WTC11 (cell line): ENCODE data around the gene CNNM3. TPM values are rescaled to one million over a fixed set of nuclear protein-coding genes. Genes with fewer than 3 reads are reported as not detected.

Experiments used
- ATAC-seq: fragments of 200-7000 bp; cut with Tn5 transposase; 2 replicates; pipeline ENCODE4 v1.10.0; 2021; ENCODE audit warnings: mild to moderate bottlenecking, moderate library complexity
- CTCF ChIA-PET: fragments of 300-600 bp; sonication (Branson Sonifier 250); formaldehyde crosslinking; loops from one replicate; lab custom pipeline; 2021; ENCODE audit warnings: antibody characterized with exemption; lab: Charles Lee
- POLR2A ChIA-PET: fragments of 350-600 bp; sonication (Branson Sonifier 250); formaldehyde crosslinking; loops from one replicate; lab custom pipeline; 2021; ENCODE audit warnings: antibody characterized with exemption; lab: Charles Lee
- DNase-seq: peaks from one replicate; pipeline ENCODE4 v3.0.0; 2021; ENCODE audit warnings: low spot score
- H3K27ac Mint-ChIP-seq: 2 replicates; pipeline ENCODE4 v1.8.0; 2021; ENCODE audit warnings: mixed read lengths
- H3K27me3 Mint-ChIP-seq: 2 replicates; pipeline ENCODE4 v1.8.0; 2021; ENCODE audit warnings: low read depth, mild to moderate bottlenecking, moderate library complexity, mixed read lengths
- H3K36me3 Mint-ChIP-seq: 2 replicates; pipeline ENCODE4 v1.8.0; 2021; ENCODE audit warnings: mixed read lengths
- H3K4me1 Mint-ChIP-seq: 2 replicates; pipeline ENCODE4 v1.8.0; 2022; ENCODE audit warnings: mixed read lengths
- H3K4me3 Mint-ChIP-seq: 2 replicates; pipeline ENCODE4 v1.8.0; 2021; ENCODE audit warnings: mild to moderate bottlenecking, moderate library complexity, mixed read lengths
- H3K9me3 Mint-ChIP-seq: 2 replicates; pipeline ENCODE4 v1.8.0; 2021; ENCODE audit warnings: mixed read lengths
- ELF4 ChIP-seq: sonication (generic); formaldehyde crosslinking; IDR thresholded peaks from 2 replicates; pipeline ENCODE4 v1.8.1; 2022; ENCODE audit warnings: low read depth, mild to moderate bottlenecking, moderate library complexity, missing genetic modification reagents
- EMX1 ChIP-seq: fragments of 250-450 bp; sonication (Bioruptor Pico); IDR thresholded peaks from 2 replicates; pipeline ENCODE4 v1.8.0; 2021; ENCODE audit warnings: mild to moderate bottlenecking
- ETV6 ChIP-seq: sonication (generic); formaldehyde crosslinking; IDR thresholded peaks from 2 replicates; pipeline ENCODE4 v1.8.1; 2022; ENCODE audit warnings: mild to moderate bottlenecking, missing genetic modification reagents
- FOXK1 ChIP-seq: sonication (generic); formaldehyde crosslinking; IDR thresholded peaks from 2 replicates; pipeline ENCODE4 v1.8.0; 2022; ENCODE audit warnings: mild to moderate bottlenecking, moderate library complexity, missing genetic modification reagents
- PRRX2 ChIP-seq: fragments of 250-450 bp; sonication (Bioruptor Pico); IDR thresholded peaks from 2 replicates; pipeline ENCODE4 v1.8.0; 2021; ENCODE audit warnings: mild to moderate bottlenecking
- RELA ChIP-seq: sonication (generic); formaldehyde crosslinking; IDR thresholded peaks from 2 replicates; pipeline ENCODE4 v1.8.1; 2022; ENCODE audit warnings: missing genetic modification reagents, mild to moderate bottlenecking, borderline replicate concordance
- RORB ChIP-seq: fragments of 250-450 bp; sonication (Bioruptor Pico); IDR thresholded peaks from 2 replicates; pipeline ENCODE4 v1.9.0; 2021; ENCODE audit warnings: mild to moderate bottlenecking
- SMAD4 ChIP-seq: sonication (generic); formaldehyde crosslinking; IDR thresholded peaks from 2 replicates; pipeline ENCODE4 v1.8.0; 2022; ENCODE audit warnings: mild to moderate bottlenecking, missing genetic modification reagents
- SP1 ChIP-seq: sonication (generic); formaldehyde crosslinking; conservative IDR thresholded peaks from 2 replicates; pipeline ENCODE4 v1.8.1; 2022; ENCODE audit warnings: missing genetic modification reagents
- ZNF232 ChIP-seq: sonication (generic); formaldehyde crosslinking; IDR thresholded peaks from 2 replicates; pipeline ENCODE4 v1.8.0; 2022; ENCODE audit warnings: mild to moderate bottlenecking, missing genetic modification reagents
- ZNF396 ChIP-seq: fragments of 250-450 bp; sonication (Bioruptor Pico); IDR thresholded peaks from 2 replicates; pipeline ENCODE4 v1.8.0; 2021; ENCODE audit warnings: mild to moderate bottlenecking, moderate library complexity, borderline replicate concordance
- total RNA-seq: library from RNA; stranded (reverse); gene quantifications from 3 replicates; pipeline ENCODE4 v1.2.3, GENCODE V29; 2021
- TF ChIP-seq, protein P1 (sequence below): fragments of 250-450 bp; sonication (Bioruptor Pico); IDR thresholded peaks from 2 replicates; pipeline ENCODE4 v1.8.0; 2021; ENCODE audit warnings: mild to moderate bottlenecking
- TF ChIP-seq, protein P2 (sequence below): fragments of 250-450 bp; sonication (Bioruptor Pico); IDR thresholded peaks from 2 replicates; pipeline ENCODE4 v1.9.0; 2021; ENCODE audit warnings: mild to moderate bottlenecking
- TF ChIP-seq, protein P3 (sequence below): sonication (generic); formaldehyde crosslinking; IDR thresholded peaks from 2 replicates; pipeline ENCODE4 v1.8.1; 2023; ENCODE audit warnings: mild to moderate bottlenecking, missing genetic modification reagents, moderate library complexity
- TF ChIP-seq, protein P4 (sequence below): sonication (generic); formaldehyde crosslinking; conservative IDR thresholded peaks from 2 replicates; pipeline ENCODE4 v1.8.1; 2022; ENCODE audit warnings: mild to moderate bottlenecking, missing genetic modification reagents
- TF ChIP-seq, protein P5 (sequence below): sonication (generic); formaldehyde crosslinking; IDR thresholded peaks from 2 replicates; pipeline ENCODE4 v1.8.0; 2022; ENCODE audit warnings: mild to moderate bottlenecking, missing genetic modification reagents
- TF ChIP-seq, protein P6 (sequence below): sonication (generic); formaldehyde crosslinking; IDR thresholded peaks from 2 replicates; pipeline ENCODE4 v1.8.0; 2022; ENCODE audit warnings: missing genetic modification reagents
- TF ChIP-seq, protein P7 (sequence below): fragments of 200-600 bp; IDR thresholded peaks from 2 replicates; pipeline ENCODE4 v1.8.0; 2022; ENCODE audit warnings: antibody characterized with exemption
- TF ChIP-seq, protein P8 (sequence below): sonication (generic); formaldehyde crosslinking; IDR thresholded peaks from 2 replicates; pipeline ENCODE4 v1.8.0; 2023; ENCODE audit warnings: mild to moderate bottlenecking, missing genetic modification reagents

Gene CNNM3
- total RNA-seq, 1 experiment from 2014 or later: 34.9 TPM

DNA sequence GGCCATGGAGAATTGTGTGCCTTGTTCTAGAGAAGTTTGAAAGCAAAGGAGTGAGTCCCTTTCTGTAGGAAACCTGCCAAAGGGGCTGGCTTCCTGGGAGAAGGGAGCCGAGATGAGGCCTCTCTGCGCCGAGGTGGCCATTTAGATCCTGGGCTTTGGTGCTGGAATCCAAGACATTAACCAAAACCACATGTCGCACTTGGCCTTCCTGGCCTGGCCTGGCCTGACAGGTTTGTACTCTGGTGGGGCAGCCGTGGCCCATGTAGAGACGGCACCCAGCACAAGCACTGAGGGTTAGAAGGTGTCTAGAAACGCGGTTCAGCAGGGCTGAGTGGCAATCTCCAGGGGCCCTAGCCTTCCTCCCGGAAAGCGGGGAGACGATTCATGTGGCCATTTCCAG lies 7.1 kb downstream of the CNNM3 start (continued):
- TF ChIP-seq, protein P1, sequence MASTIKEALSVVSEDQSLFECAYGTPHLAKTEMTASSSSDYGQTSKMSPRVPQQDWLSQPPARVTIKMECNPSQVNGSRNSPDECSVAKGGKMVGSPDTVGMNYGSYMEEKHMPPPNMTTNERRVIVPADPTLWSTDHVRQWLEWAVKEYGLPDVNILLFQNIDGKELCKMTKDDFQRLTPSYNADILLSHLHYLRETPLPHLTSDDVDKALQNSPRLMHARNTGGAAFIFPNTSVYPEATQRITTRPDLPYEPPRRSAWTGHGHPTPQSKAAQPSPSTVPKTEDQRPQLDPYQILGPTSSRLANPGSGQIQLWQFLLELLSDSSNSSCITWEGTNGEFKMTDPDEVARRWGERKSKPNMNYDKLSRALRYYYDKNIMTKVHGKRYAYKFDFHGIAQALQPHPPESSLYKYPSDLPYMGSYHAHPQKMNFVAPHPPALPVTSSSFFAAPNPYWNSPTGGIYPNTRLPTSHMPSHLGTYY (CRISPR knock-in tag): no peak

DNA sequence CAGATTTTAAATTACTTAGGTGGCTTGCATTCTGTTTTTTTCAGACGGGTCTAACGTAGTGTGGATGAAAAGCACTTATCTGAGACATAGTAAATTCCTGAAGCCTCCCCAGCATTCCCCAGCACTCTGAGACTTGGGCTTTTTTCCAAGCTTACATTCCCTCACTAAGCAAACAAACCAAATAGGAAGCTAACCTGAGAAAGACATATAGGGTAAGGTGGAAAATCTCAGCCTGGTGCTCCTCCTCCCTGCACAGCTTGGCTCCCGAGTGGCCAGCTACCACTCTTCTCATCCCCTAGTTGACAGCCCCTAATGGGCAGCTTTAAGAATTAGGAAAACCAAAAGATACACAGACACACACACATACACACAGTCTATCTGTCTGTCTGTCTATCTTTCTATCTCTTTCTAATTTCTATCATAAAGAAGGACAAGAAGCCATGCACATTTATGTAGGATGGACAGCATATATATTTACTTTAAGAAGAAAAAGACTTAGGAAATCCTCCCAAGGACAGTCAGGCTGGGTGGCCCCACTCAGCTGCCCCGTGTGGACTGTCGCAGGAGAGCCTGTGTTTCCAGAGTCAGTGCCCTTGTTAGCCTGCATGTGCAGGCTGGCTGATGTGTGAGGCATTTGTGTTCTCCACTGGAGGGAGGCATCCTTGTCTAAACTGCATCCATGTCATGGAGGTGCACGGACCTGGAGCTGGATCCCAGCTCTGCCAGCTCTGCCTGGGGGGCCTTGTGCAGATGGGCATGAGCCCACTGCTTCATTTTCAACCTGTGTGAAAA lies 8.2 kb downstream of the CNNM3 start:
- CTCF ChIA-PET: interaction anchor here (1.4 kb wide), 1 partner anchor 35 kb away, joined by 3 read pairs; no protein-coding TSS in a partner anchor
- no peak for ATAC-seq
- peak overlapping the region; percentile 27 for H3K27ac Mint-ChIP-seq

More for the DNA sequence above, 8.2 kb downstream of the CNNM3 start:
- Mint-ChIP-seq H3K9me3 (no peaks in the 10 kb centered on the region), H3K27me3 (no peaks in the 10 kb centered on the region), H3K36me3 (peaks cover 47% of the 10 kb centered on the region), H3K4me1 (peaks cover 19% of the 10 kb centered on the region), H3K4me3 (no peak overlapping the region)
- POLR2A ChIA-PET: no interaction called here
- TF ChIP-seq, protein P2, sequence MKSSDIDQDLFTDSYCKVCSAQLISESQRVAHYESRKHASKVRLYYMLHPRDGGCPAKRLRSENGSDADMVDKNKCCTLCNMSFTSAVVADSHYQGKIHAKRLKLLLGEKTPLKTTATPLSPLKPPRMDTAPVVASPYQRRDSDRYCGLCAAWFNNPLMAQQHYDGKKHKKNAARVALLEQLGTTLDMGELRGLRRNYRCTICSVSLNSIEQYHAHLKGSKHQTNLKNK (CRISPR knock-in tag): no peak
- TF ChIP-seq RELA (CRISPR knock-in tag): no peak
- no peak for TF ChIP-seq SMAD4 (CRISPR knock-in tag)
- TF ChIP-seq, protein P3, sequence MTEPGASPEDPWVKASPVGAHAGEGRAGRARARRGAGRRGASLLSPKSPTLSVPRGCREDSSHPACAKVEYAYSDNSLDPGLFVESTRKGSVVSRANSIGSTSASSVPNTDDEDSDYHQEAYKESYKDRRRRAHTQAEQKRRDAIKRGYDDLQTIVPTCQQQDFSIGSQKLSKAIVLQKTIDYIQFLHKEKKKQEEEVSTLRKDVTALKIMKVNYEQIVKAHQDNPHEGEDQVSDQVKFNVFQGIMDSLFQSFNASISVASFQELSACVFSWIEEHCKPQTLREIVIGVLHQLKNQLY (CRISPR knock-in tag): no peak
- TF ChIP-seq PRRX2: no peak
- TF ChIP-seq ELF4 (CRISPR knock-in tag): no peak
- TF ChIP-seq RORB (CRISPR knock-in tag): no peak
- TF ChIP-seq, protein P4, sequence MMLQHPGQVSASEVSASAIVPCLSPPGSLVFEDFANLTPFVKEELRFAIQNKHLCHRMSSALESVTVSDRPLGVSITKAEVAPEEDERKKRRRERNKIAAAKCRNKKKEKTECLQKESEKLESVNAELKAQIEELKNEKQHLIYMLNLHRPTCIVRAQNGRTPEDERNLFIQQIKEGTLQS (CRISPR knock-in tag): no peak
- TF ChIP-seq, protein P5, sequence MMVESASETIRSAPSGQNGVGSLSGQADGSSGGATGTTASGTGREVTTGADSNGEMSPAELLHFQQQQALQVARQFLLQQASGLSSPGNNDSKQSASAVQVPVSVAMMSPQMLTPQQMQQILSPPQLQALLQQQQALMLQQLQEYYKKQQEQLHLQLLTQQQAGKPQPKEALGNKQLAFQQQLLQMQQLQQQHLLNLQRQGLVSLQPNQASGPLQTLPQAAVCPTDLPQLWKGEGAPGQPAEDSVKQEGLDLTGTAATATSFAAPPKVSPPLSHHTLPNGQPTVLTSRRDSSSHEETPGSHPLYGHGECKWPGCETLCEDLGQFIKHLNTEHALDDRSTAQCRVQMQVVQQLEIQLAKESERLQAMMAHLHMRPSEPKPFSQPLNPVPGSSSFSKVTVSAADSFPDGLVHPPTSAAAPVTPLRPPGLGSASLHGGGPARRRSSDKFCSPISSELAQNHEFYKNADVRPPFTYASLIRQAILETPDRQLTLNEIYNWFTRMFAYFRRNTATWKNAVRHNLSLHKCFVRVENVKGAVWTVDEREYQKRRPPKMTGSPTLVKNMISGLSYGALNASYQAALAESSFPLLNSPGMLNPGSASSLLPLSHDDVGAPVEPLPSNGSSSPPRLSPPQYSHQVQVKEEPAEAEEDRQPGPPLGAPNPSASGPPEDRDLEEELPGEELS (CRISPR knock-in tag): no peak
- TF ChIP-seq, protein P6, sequence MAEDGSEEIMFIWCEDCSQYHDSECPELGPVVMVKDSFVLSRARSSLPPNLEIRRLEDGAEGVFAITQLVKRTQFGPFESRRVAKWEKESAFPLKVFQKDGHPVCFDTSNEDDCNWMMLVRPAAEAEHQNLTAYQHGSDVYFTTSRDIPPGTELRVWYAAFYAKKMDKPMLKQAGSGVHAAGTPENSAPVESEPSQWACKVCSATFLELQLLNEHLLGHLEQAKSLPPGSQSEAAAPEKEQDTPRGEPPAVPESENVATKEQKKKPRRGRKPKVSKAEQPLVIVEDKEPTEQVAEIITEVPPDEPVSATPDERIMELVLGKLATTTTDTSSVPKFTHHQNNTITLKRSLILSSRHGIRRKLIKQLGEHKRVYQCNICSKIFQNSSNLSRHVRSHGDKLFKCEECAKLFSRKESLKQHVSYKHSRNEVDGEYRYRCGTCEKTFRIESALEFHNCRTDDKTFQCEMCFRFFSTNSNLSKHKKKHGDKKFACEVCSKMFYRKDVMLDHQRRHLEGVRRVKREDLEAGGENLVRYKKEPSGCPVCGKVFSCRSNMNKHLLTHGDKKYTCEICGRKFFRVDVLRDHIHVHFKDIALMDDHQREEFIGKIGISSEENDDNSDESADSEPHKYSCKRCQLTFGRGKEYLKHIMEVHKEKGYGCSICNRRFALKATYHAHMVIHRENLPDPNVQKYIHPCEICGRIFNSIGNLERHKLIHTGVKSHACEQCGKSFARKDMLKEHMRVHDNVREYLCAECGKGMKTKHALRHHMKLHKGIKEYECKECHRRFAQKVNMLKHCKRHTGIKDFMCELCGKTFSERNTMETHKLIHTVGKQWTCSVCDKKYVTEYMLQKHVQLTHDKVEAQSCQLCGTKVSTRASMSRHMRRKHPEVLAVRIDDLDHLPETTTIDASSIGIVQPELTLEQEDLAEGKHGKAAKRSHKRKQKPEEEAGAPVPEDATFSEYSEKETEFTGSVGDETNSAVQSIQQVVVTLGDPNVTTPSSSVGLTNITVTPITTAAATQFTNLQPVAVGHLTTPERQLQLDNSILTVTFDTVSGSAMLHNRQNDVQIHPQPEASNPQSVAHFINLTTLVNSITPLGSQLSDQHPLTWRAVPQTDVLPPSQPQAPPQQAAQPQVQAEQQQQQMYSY (CRISPR knock-in tag): no peak
- no peak for TF ChIP-seq ETV6 (CRISPR knock-in tag)
- TF ChIP-seq SP1: no peak
- TF ChIP-seq EMX1 (CRISPR knock-in tag): no peak
- TF ChIP-seq, protein P7, sequence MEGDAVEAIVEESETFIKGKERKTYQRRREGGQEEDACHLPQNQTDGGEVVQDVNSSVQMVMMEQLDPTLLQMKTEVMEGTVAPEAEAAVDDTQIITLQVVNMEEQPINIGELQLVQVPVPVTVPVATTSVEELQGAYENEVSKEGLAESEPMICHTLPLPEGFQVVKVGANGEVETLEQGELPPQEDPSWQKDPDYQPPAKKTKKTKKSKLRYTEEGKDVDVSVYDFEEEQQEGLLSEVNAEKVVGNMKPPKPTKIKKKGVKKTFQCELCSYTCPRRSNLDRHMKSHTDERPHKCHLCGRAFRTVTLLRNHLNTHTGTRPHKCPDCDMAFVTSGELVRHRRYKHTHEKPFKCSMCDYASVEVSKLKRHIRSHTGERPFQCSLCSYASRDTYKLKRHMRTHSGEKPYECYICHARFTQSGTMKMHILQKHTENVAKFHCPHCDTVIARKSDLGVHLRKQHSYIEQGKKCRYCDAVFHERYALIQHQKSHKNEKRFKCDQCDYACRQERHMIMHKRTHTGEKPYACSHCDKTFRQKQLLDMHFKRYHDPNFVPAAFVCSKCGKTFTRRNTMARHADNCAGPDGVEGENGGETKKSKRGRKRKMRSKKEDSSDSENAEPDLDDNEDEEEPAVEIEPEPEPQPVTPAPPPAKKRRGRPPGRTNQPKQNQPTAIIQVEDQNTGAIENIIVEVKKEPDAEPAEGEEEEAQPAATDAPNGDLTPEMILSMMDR: no peak
- TF ChIP-seq, protein P8, sequence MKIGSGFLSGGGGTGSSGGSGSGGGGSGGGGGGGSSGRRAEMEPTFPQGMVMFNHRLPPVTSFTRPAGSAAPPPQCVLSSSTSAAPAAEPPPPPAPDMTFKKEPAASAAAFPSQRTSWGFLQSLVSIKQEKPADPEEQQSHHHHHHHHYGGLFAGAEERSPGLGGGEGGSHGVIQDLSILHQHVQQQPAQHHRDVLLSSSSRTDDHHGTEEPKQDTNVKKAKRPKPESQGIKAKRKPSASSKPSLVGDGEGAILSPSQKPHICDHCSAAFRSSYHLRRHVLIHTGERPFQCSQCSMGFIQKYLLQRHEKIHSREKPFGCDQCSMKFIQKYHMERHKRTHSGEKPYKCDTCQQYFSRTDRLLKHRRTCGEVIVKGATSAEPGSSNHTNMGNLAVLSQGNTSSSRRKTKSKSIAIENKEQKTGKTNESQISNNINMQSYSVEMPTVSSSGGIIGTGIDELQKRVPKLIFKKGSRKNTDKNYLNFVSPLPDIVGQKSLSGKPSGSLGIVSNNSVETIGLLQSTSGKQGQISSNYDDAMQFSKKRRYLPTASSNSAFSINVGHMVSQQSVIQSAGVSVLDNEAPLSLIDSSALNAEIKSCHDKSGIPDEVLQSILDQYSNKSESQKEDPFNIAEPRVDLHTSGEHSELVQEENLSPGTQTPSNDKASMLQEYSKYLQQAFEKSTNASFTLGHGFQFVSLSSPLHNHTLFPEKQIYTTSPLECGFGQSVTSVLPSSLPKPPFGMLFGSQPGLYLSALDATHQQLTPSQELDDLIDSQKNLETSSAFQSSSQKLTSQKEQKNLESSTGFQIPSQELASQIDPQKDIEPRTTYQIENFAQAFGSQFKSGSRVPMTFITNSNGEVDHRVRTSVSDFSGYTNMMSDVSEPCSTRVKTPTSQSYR (CRISPR knock-in tag): no peak
- TF ChIP-seq FOXK1 (CRISPR knock-in tag): no peak
- no peak for TF ChIP-seq ZNF396 (CRISPR knock-in tag)
- no peak for TF ChIP-seq ZNF232 (CRISPR knock-in tag)
- DNase-seq: no peak
